PFSK-1 (cell line): ENCODE results near the gene RNU6-7.

Experiments
- POLR2AphosphoS5 ChIP-seq: IDR thresholded peaks from 2 replicates; pipeline ENCODE4 v1.6.1; 2012; ENCODE audit warnings: low read depth, mild to moderate bottlenecking, control low read depth, low read length, moderate library complexity
- REST ChIP-seq, 2 experiments: IDR thresholded peaks; 2 replicates each; pipeline versions ENCODE4 v1.6.1 to v1.8.0; 2011 to 2012; ENCODE audit warnings: low read depth in 2 of 2, low read length in 2 of 2, control low read depth in 1 of 2, inconsistent platforms in 1 of 2, mild to moderate bottlenecking in 1 of 2, moderate library complexity in 1 of 2; ENCODE audit not compliant: insufficient read depth in 1 of 2
- SIN3A ChIP-seq: IDR thresholded peaks from 2 replicates; pipeline ENCODE4 v1.6.1; 2012; ENCODE audit warnings: mild to moderate bottlenecking, low read length, moderate library complexity, borderline replicate concordance; ENCODE audit not compliant: insufficient read depth
- TAF1 ChIP-seq: IDR thresholded peaks from 2 replicates; pipeline ENCODE4 v1.6.1; 2012; ENCODE audit warnings: low read length, control low read depth, borderline replicate concordance; ENCODE audit not compliant: insufficient read depth

DNA sequence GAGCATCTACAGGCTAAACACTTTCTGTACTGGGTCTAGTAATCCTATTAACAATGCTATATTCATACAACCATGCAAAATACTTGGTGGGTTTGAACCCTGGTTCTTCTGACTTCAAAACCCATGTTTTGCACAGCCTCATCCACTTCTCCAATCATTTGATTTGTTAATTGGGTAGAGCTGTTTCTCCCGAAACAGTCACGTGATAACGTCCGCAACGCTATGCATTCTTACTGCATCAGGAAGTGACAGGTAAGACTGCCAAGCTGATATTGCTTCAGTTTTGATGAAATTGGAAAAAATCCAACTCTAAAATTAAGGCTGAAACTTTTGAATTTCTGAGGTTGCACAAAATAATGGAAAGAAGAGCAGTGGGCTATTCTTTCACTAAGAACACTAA, 30.4 kb upstream of the RNU6-7 start:
- TF ChIP-seq TAF1 (no peak), REST (IDR thresholded peaks at IDR 0.05; ENCODE audit: insufficient read depth in 1 of 2, low read depth in 2 of 2, low read length in 2 of 2) (no peak), SIN3A (no peak), POLR2AphosphoS5 (no peak)
